Measurements from ENCODE around the gene MAEA. TPM values are rescaled to one million over a fixed set of nuclear protein-coding genes. Genes with fewer than 3 reads are reported as not detected.
A peak's percentile ranks its signal among the peaks of the same experiment; 100 is the strongest.
"Not testable (repeated sequence)": the region's sequence is repeated elsewhere in the genome, so short reads cannot be mapped to it uniquely, and the experiment has no call there.

MAEA gene
- total RNA-seq, 4 donors from 2014 or later = 66.2 to 140 (median 83.2) TPM

- DNase-seq (ENCODE audit: low spot score in 2 of 2) = no peak
- no peak overlapping the region for H3K4me3 ChIP-seq
- H3K36me3 ChIP-seq = peaks cover 0 to 91% (median 5%) of the 10 kb centered on the region in 3 donors
- H3K4me1 ChIP-seq = peaks cover 0 to 17% (median 0%) of the 10 kb centered on the region in 4 donors
- TF ChIP-seq EP300 (IDR thresholded peaks at IDR 0.05) = no peak
- no peak for TF ChIP-seq POLR2A (IDR thresholded peaks at IDR 0.05)
- no peak for TF ChIP-seq CTCF (IDR thresholded peaks at IDR 0.05)
- WGBS, 2 donors = 82 to 87% methylated on average over 21 of the region's 21 CpGs
- H3K9me3 ChIP-seq = no peaks in the 10 kb centered on the region
- H3K27ac ChIP-seq = no peak overlapping the region
- H3K27me3 ChIP-seq = no peaks in the 10 kb centered on the region
Observed at GRCh38 chr4:1331591-1332353, 42.1 kb downstream of the MAEA start.

GRCh38 chr4:1332686-1333085 lies 43.0 kb downstream of the MAEA start:
- H3K27ac ChIP-seq = peak overlapping the region in 1 of 4 donors; percentile 15
- H3K4me1 ChIP-seq = peaks cover 0 to 17% (median 0%) of the 10 kb centered on the region in 4 donors
- DNase-seq (ENCODE audit: low spot score in 2 of 2) = no peak
- WGBS, 2 donors = 82 to 89% methylated on average over 13 of the region's 13 CpGs
- TF ChIP-seq POLR2A (IDR thresholded peaks at IDR 0.05) (no peak), EP300 (IDR thresholded peaks at IDR 0.05) (no peak)
- H3K27me3 ChIP-seq = no peaks in the 10 kb centered on the region
- H3K9me3 ChIP-seq = no peaks in the 10 kb centered on the region
- peaks cover 0 to 91% (median 5%) of the 10 kb centered on the region in 3 donors for H3K36me3 ChIP-seq
- H3K4me3 ChIP-seq = no peak overlapping the region

- no peak for DNase-seq (ENCODE audit: low spot score in 2 of 2)
- H3K4me3 ChIP-seq = no peak overlapping the region
- H3K4me1 ChIP-seq = peaks cover 0 to 17% (median 0%) of the 10 kb centered on the region in 4 donors
- H3K36me3 ChIP-seq = peaks cover 0 to 91% (median 7%) of the 10 kb centered on the region in 3 donors
- no peaks in the 10 kb centered on the region for H3K27me3 ChIP-seq
- H3K27ac ChIP-seq = peak overlapping the region in 1 of 4 donors; percentile 15
- 83 to 87% methylated on average over 8 of the region's 8 CpGs for WGBS, 2 donors
- TF ChIP-seq EP300 (IDR thresholded peaks at IDR 0.05) = no peak
- no peak for TF ChIP-seq CTCF (IDR thresholded peaks at IDR 0.05)
- no peaks in the 10 kb centered on the region for H3K9me3 ChIP-seq
Observed at GRCh38 chr4:1333256-1333655, 43.6 kb downstream of the MAEA start.

GRCh38 chr4:1333851-1334578 lies 44.3 kb downstream of the MAEA start:
- peak overlapping the region in 3 of 4 donors; percentile 11 to 42 (median 23) for H3K27ac ChIP-seq
- not testable (repeated sequence) for H3K9me3 ChIP-seq; DNase-seq (ENCODE audit: low spot score in 2 of 2); H3K27me3 ChIP-seq; H3K4me3 ChIP-seq
- 69 to 80% methylated on average over 7 to 9 of the region's 12 CpGs for WGBS, 2 donors
- H3K36me3 ChIP-seq = peaks cover 6 to 91% (median 7%) of the 10 kb centered on the region in 3 donors
- H3K4me1 ChIP-seq = peaks cover 0 to 17% (median 0%) of the 10 kb centered on the region in 4 donors

GRCh38 chr4:1334579-1334895 lies 44.8 kb downstream of the MAEA start:
- no peak for TF ChIP-seq CTCF (IDR thresholded peaks at IDR 0.05)
- H3K27ac ChIP-seq = peak overlapping the region in 3 of 4 donors; percentile 22 to 42 (median 23)
- 84 to 91% methylated on average over 6 of the region's 6 CpGs for WGBS, 2 donors
- no peaks in the 10 kb centered on the region for H3K27me3 ChIP-seq
- DNase-seq (ENCODE audit: low spot score in 2 of 2) = no peak
- H3K4me1 ChIP-seq = peaks cover 0 to 17% (median 0%) of the 10 kb centered on the region in 4 donors
- no peak overlapping the region for H3K4me3 ChIP-seq
- no peaks in the 10 kb centered on the region for H3K9me3 ChIP-seq
- peaks cover 10 to 91% (median 11%) of the 10 kb centered on the region in 3 donors for H3K36me3 ChIP-seq

- peaks cover 10 to 92% (median 15%) of the 10 kb centered on the region in 3 donors for H3K36me3 ChIP-seq
- H3K4me3 ChIP-seq; H3K9me3 ChIP-seq; H3K27me3 ChIP-seq; DNase-seq (ENCODE audit: low spot score in 2 of 2): not testable (repeated sequence)
- 80 to 83% methylated on average over 4 of the region's 4 CpGs for WGBS, 2 donors
- H3K27ac ChIP-seq = peak overlapping the region in 2 of 4 donors; percentile 22 to 55
- H3K4me1 ChIP-seq = peaks cover 0 to 17% (median 0%) of the 10 kb centered on the region in 4 donors
Observed at GRCh38 chr4:1335193-1335883, 45.6 kb downstream of the MAEA start.

Measured in tibial nerve (tissue), 4 donors.